CD8-positive, alpha-beta memory T cell (primary cell): ENCODE data around the gene ITGA5. TPM values are rescaled to one million over a fixed set of nuclear protein-coding genes. Genes with fewer than 3 reads are reported as not detected.
A peak's percentile ranks its signal among the peaks of the same experiment; 100 is the strongest.

ENCODE experiments used
- CTCF ChIA-PET: fragments of 350-600 bp; sonication (Branson Sonifier 250); formaldehyde crosslinking; loops from one replicate; lab custom pipeline; 2021; ENCODE audit warnings: antibody characterized with exemption; lab: Charles Lee
- POLR2A ChIA-PET: fragments of 350-600 bp; sonication (Branson Sonifier 250); formaldehyde crosslinking; loops from one replicate; lab custom pipeline; 2021; ENCODE audit warnings: antibody characterized with exemption; lab: Charles Lee
- DNase-seq, 5 donors: peaks; one replicate each; pipeline versions ENCODE4 v3.0.0 to v3.0.0-alpha.2; 2020 to 2022; ENCODE audit warnings: mixed read lengths in 1 of 5
- H3K27ac ChIP-seq: one replicate; pipeline ENCODE4 v1.7.0; 2013; ENCODE audit warnings: low read depth, mild to moderate bottlenecking, low read length, moderate library complexity
- H3K27me3 ChIP-seq: 2 replicates; pipeline ENCODE4 v1.7.0; 2013; ENCODE audit warnings: low read length, mild to moderate bottlenecking; ENCODE audit not compliant: insufficient read depth, poor library complexity, severe bottlenecking
- H3K36me3 ChIP-seq: 2 replicates; pipeline ENCODE4 v1.7.0; 2013; ENCODE audit warnings: mild to moderate bottlenecking, low read length, moderate library complexity; ENCODE audit not compliant: insufficient read depth
- H3K4me1 ChIP-seq: 2 replicates; pipeline ENCODE4 v1.7.0; 2013; ENCODE audit warnings: mild to moderate bottlenecking, low read length, moderate library complexity; ENCODE audit not compliant: insufficient read depth
- H3K4me3 ChIP-seq: 2 replicates; pipeline ENCODE4 v1.7.0; 2013; ENCODE audit warnings: mild to moderate bottlenecking, low read length
- H3K9me3 ChIP-seq: 2 replicates; pipeline ENCODE4 v1.7.0; 2013; ENCODE audit warnings: mild to moderate bottlenecking, low read length
- H3K27ac Mint-ChIP-seq, 8 donors: one replicate each; pipeline ENCODE4 v1.8.0; 2020 to 2021; ENCODE audit warnings: mixed read lengths in 8 of 8, mild to moderate bottlenecking in 6 of 8, inconsistent platforms in 3 of 8, moderate library complexity in 3 of 8
- H3K27me3 Mint-ChIP-seq, 2 donors: one replicate each; pipeline ENCODE4 v1.8.0; 2020 to 2021; ENCODE audit warnings: mixed read lengths in 2 of 2, mild to moderate bottlenecking in 1 of 2, moderate library complexity in 1 of 2
- H3K36me3 Mint-ChIP-seq, 3 donors: one replicate each; pipeline ENCODE4 v1.8.0; 2020 to 2021; ENCODE audit warnings: mixed read lengths in 3 of 3, inconsistent platforms in 1 of 3, mild to moderate bottlenecking in 1 of 3
- H3K4me1 Mint-ChIP-seq, 3 donors: one replicate each; pipeline ENCODE4 v1.8.0; 2020 to 2021; ENCODE audit warnings: mixed read lengths in 3 of 3, inconsistent platforms in 1 of 3, mild to moderate bottlenecking in 1 of 3
- H3K4me3 Mint-ChIP-seq, 7 donors: one replicate each; pipeline ENCODE4 v1.8.0; 2020 to 2021; ENCODE audit warnings: mixed read lengths in 7 of 7, mild to moderate bottlenecking in 6 of 7, moderate library complexity in 4 of 7, inconsistent platforms in 2 of 7
- H3K9me3 Mint-ChIP-seq, 5 donors: one replicate each; pipeline ENCODE4 v1.8.0; 2020 to 2022; ENCODE audit warnings: mixed read lengths in 5 of 5, mild to moderate bottlenecking in 3 of 5, moderate library complexity in 2 of 5, inconsistent platforms in 1 of 5
- polyA plus RNA-seq: library from polyadenylated mRNA; unstranded; fragments of 300-500 nt; fragmentation: Illumina TruSeq; gene quantifications from one replicate; pipeline ENCODE4 v1.2.3, GENCODE V29; 2021
- total RNA-seq, 2 experiments: library from RNA; stranded (reverse); gene quantifications; one replicate each; pipeline ENCODE4 v1.2.3, GENCODE V29; 2021

The ITGA5 gene
- total and polyA plus RNA-seq, 3 experiments from 2014 or later, result 23.2 to 50.6 (median 25.7) TPM

DNA sequence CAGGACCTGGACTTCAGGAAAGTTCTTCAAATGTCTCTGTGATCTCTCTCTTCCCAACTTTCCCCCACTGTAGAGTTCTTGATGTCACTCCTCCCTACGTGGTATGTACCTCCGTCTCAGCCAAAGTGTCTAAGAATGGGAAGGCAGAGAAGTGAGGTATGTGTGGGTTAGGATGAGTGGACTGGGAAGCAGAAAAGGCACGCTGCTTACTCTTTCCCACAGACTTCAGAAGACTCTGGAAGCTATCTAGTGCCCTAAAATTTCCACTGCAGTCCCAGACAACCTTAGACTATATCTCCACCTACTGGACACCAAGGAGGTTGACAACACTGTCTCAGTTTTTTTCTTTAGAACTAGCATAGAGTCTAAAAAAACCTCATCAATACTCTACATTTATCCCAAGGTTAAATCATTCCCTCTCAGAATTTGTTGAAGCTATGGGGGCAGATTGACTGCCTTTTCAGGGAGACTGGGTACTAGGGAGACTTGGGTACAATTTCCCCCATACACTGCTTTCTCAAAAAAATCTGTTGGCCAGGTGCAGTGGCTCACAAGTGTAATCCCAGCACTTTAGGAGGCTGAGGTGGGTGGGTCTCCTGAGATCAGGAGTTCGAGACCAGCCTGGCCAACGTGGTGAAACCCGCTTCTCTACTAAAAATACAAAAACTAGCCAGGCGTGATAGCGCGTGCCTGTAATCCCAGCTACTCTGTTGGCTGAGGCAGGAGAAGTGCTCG is 20.6 kb upstream of the ITGA5 start:
- Histone ChIP-seq H3K4me1 (peaks cover 4% of the 10 kb centered on the region), H3K27ac (no peak overlapping the region), H3K9me3 (no peaks in the 10 kb centered on the region), H3K4me3 (no peak overlapping the region), H3K27me3 (no peaks in the 10 kb centered on the region), H3K36me3 (no peaks in the 10 kb centered on the region)
- H3K4me3 Mint-ChIP-seq, result no peak overlapping the region
- peaks cover 2 to 8% of the 10 kb centered on the region in 2 donors for H3K27me3 Mint-ChIP-seq
- peaks cover 0 to 2% (median 0%) of the 10 kb centered on the region in 3 donors for H3K36me3 Mint-ChIP-seq
- ChIA-PET CTCF (interaction anchor here (0.8 to 11.9 kb wide), 21 partner anchors 9 to 146 kb away, joined by 3 to 386 read pairs (median 6); partner anchors contain the start of genes ITGA5 and ZNF385A), POLR2A (interaction anchor here (0.9 to 3.3 kb wide), 3 partner anchors 26 to 40 kb away, joined by 3 to 17 read pairs (median 3); no protein-coding TSS in a partner anchor)
- H3K4me1 Mint-ChIP-seq, result peaks cover 4 to 5% (median 5%) of the 10 kb centered on the region in 3 donors
- no peaks in the 10 kb centered on the region for H3K9me3 Mint-ChIP-seq
- H3K27ac Mint-ChIP-seq, result peak overlapping the region in 4 of 8 donors; percentile 25 to 86 (median 72)
- peak in 2 of 5 donors; percentile 55 to 63 for DNase-seq

DNA sequence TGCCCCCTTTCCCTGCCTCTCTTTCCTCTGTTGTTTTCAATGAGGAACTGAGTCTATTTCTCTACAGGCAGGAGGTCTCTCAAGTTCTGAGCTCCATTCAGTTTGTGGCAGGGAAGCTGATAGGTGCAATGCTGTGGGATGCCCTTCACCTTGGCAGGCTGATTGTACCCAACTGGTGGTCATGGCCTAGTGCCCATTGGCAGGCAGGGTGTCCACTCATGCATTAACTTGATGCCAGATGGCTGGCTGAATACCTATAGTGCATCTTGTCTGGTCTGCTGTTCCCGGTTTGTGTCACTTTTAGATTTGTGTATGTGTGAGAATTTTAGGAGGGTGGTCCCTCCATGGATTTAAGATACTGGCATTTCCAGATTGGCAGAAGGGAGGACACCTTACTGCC is 20.0 kb upstream of the ITGA5 start:
- H3K36me3 ChIP-seq, result no peaks in the 10 kb centered on the region
- no peak overlapping the region for H3K4me3 Mint-ChIP-seq
- peaks cover 0 to 8% of the 10 kb centered on the region in 2 donors for H3K27me3 Mint-ChIP-seq
- H3K9me3 Mint-ChIP-seq, result no peaks in the 10 kb centered on the region
- H3K36me3 Mint-ChIP-seq, result peaks cover 0 to 2% (median 0%) of the 10 kb centered on the region in 3 donors
- peak overlapping the region in 2 of 8 donors; percentile 69 to 86 for H3K27ac Mint-ChIP-seq
- CTCF ChIA-PET, result interaction anchor here (1.0 to 11.9 kb wide), 19 partner anchors 8 to 80 kb away, joined by 3 to 386 read pairs (median 6); partner anchors contain the start of gene ITGA5
- H3K4me1 Mint-ChIP-seq, result peaks cover 4 to 5% (median 5%) of the 10 kb centered on the region in 3 donors
- DNase-seq, result no peak
- H3K27ac ChIP-seq, result no peak overlapping the region
- H3K27me3 ChIP-seq, result no peaks in the 10 kb centered on the region
- H3K9me3 ChIP-seq, result no peaks in the 10 kb centered on the region
- no peak overlapping the region for H3K4me3 ChIP-seq
- H3K4me1 ChIP-seq, result peaks cover 4% of the 10 kb centered on the region
- POLR2A ChIA-PET, result interaction anchor here (1.1 to 3.3 kb wide), 2 partner anchors 25 to 40 kb away, joined by 3 to 17 read pairs; no protein-coding TSS in a partner anchor

DNA sequence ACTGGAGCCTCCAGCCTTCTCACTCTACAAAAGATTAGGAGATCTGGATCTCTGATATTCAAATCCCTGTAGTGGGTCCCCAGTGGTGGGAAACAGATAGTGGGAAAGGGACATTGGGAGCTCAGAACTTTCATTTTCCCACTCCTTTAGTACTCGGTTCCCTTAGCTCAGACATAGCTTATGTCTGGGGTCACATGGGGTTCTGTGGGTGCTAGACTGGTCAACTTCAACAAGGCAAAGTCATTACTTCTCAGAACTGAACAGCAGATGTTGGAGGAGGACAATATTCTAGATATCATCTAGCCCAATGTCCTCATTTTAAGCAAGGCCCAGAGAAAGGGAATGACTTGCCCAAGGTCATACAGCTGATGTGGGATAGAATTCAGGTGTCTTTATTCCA is 19.5 kb upstream of the ITGA5 start:
- Mint-ChIP-seq H3K4me3 (no peak overlapping the region), H3K27ac (peak overlapping the region in 3 of 8 donors; percentile 24 to 38 (median 29)), H3K27me3 (peaks cover 0 to 8% of the 10 kb centered on the region in 2 donors), H3K36me3 (peaks cover 0 to 2% (median 0%) of the 10 kb centered on the region in 3 donors), H3K9me3 (no peaks in the 10 kb centered on the region), H3K4me1 (peaks cover 5 to 7% (median 6%) of the 10 kb centered on the region in 3 donors)
- POLR2A ChIA-PET, result interaction anchor here (1.1 to 3.3 kb wide), 2 partner anchors 25 to 39 kb away, joined by 3 to 17 read pairs; no protein-coding TSS in a partner anchor
- H3K9me3 ChIP-seq, result no peaks in the 10 kb centered on the region
- peaks cover 4% of the 10 kb centered on the region for H3K4me1 ChIP-seq
- no peaks in the 10 kb centered on the region for H3K36me3 ChIP-seq
- H3K27ac ChIP-seq, result no peak overlapping the region
- CTCF ChIA-PET, result interaction anchor here (1.1 to 11.9 kb wide), 9 partner anchors 8 to 59 kb away, joined by 3 to 386 read pairs (median 18); partner anchors contain the start of genes ITGA5 and ZNF385A
- no peaks in the 10 kb centered on the region for H3K27me3 ChIP-seq
- H3K4me3 ChIP-seq, result no peak overlapping the region
- DNase-seq, result no peak

DNA sequence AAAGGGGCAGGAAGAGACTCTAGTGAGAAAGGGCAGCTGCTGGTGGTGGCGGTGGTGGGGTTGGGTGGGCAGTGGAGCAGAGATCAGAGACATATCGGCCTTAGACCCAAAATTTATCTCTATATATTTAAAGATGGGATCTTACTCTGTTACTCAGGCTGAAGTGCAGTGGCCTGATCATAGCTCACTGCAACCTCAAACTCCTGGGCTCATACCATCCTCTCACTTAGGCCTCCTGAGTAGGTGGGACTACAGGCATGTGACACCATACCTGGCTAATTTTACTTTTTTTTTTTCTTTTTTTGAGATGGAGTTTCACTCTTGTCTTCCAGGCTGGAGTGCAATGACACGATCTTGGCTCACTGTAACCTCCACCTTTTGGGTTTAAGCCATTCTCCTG is 18.6 kb upstream of the ITGA5 start:
- ChIA-PET CTCF (interaction anchor here (1.3 to 11.9 kb wide), 7 partner anchors 10 to 58 kb away, joined by 3 to 386 read pairs (median 20); partner anchors contain the start of genes ITGA5 and ZNF385A), POLR2A (interaction anchor here (3.3 kb wide), 1 partner anchor 38 kb away, joined by 17 read pairs; no protein-coding TSS in a partner anchor)
- peaks cover 13 to 15% (median 14%) of the 10 kb centered on the region in 3 donors for H3K4me1 Mint-ChIP-seq
- H3K36me3 Mint-ChIP-seq, result peaks cover 0 to 2% (median 0%) of the 10 kb centered on the region in 3 donors
- no peaks in the 10 kb centered on the region for H3K9me3 ChIP-seq
- no peaks in the 10 kb centered on the region for H3K27me3 ChIP-seq
- peaks cover 12% of the 10 kb centered on the region for H3K4me1 ChIP-seq
- peak overlapping the region in 2 of 8 donors; percentile 42 to 54 for H3K27ac Mint-ChIP-seq
- no peak for DNase-seq
- no peaks in the 10 kb centered on the region for H3K9me3 Mint-ChIP-seq
- H3K4me3 Mint-ChIP-seq, result no peak overlapping the region
- no peak overlapping the region for H3K27ac ChIP-seq
- H3K36me3 ChIP-seq, result no peaks in the 10 kb centered on the region
- H3K27me3 Mint-ChIP-seq, result peaks cover 0 to 8% of the 10 kb centered on the region in 2 donors
- no peak overlapping the region for H3K4me3 ChIP-seq

DNA sequence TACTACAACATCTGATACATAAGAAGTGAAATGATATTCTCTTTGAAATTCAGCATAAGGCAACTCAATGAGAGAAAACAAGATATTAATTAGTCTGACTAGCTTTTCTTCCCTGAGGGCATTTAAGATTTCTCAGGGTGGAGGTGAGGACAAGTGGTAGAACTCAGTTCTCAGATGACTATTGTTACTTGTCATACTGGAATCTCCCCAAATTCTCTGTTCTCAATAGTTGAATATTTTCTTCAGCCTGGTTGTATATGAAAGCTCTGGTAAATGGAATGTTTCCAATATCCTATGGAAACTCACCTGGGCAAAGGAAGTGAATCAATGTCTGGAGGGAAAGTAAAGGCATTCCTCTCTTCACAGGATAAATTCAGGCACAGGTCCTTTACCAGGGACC is 18.2 kb upstream of the ITGA5 start:
- no peaks in the 10 kb centered on the region for H3K9me3 Mint-ChIP-seq
- H3K4me1 Mint-ChIP-seq, result peaks cover 18 to 19% (median 18%) of the 10 kb centered on the region in 3 donors
- Histone ChIP-seq H3K27me3 (no peaks in the 10 kb centered on the region), H3K36me3 (no peaks in the 10 kb centered on the region), H3K27ac (no peak overlapping the region), H3K4me1 (peaks cover 16% of the 10 kb centered on the region), H3K9me3 (no peaks in the 10 kb centered on the region), H3K4me3 (no peak overlapping the region)
- peaks cover 0 to 2% (median 0%) of the 10 kb centered on the region in 3 donors for H3K36me3 Mint-ChIP-seq
- peaks cover 0 to 8% of the 10 kb centered on the region in 2 donors for H3K27me3 Mint-ChIP-seq
- H3K4me3 Mint-ChIP-seq, result no peak overlapping the region
- no peak for DNase-seq
- H3K27ac Mint-ChIP-seq, result peak overlapping the region in 2 of 8 donors; percentile 18 to 54
- CTCF ChIA-PET, result interaction anchor here (1.3 to 11.9 kb wide), 6 partner anchors 19 to 57 kb away, joined by 3 to 386 read pairs (median 19); partner anchors contain the start of genes ITGA5 and ZNF385A
- POLR2A ChIA-PET, result no interaction called here

DNA sequence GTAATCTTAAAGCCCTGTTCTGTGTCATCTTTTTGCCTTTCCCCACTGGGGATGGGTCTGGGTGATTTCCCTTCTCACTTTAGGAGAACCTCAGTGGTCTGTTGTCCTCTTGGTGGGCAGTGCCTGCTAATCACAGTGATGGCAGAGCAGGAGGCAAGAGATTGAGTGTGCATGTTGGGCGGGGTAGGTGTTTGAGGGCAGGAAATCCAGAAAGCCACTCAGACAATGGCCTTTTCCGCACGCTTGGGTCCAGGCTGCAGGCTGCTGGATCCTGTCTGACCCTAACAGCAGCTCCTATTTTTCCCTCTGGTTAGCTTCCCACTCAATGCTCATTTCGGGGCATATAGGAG is 13.7 kb upstream of the ITGA5 start:
- Mint-ChIP-seq H3K27ac (peak overlapping the region in 5 of 8 donors; percentile 16 to 83 (median 79)), H3K9me3 (no peaks in the 10 kb centered on the region), H3K27me3 (peaks cover 1 to 4% of the 10 kb centered on the region in 2 donors), H3K4me1 (peaks cover 36 to 44% (median 37%) of the 10 kb centered on the region in 3 donors), H3K36me3 (no peaks in the 10 kb centered on the region), H3K4me3 (peak overlapping the region in 6 of 7 donors; percentile 23 to 84 (median 60))
- H3K9me3 ChIP-seq, result no peaks in the 10 kb centered on the region
- peaks cover 32% of the 10 kb centered on the region for H3K4me1 ChIP-seq
- CTCF ChIA-PET, result interaction anchor here (1.7 to 11.9 kb wide), 3 partner anchors 13 to 52 kb away, joined by 7 to 386 read pairs (median 10); no protein-coding TSS in a partner anchor
- H3K27me3 ChIP-seq, result no peaks in the 10 kb centered on the region
- POLR2A ChIA-PET, result no interaction called here
- no peak for DNase-seq
- no peak overlapping the region for H3K4me3 ChIP-seq
- H3K27ac ChIP-seq, result peak overlapping the region; percentile 28
- no peaks in the 10 kb centered on the region for H3K36me3 ChIP-seq

DNA sequence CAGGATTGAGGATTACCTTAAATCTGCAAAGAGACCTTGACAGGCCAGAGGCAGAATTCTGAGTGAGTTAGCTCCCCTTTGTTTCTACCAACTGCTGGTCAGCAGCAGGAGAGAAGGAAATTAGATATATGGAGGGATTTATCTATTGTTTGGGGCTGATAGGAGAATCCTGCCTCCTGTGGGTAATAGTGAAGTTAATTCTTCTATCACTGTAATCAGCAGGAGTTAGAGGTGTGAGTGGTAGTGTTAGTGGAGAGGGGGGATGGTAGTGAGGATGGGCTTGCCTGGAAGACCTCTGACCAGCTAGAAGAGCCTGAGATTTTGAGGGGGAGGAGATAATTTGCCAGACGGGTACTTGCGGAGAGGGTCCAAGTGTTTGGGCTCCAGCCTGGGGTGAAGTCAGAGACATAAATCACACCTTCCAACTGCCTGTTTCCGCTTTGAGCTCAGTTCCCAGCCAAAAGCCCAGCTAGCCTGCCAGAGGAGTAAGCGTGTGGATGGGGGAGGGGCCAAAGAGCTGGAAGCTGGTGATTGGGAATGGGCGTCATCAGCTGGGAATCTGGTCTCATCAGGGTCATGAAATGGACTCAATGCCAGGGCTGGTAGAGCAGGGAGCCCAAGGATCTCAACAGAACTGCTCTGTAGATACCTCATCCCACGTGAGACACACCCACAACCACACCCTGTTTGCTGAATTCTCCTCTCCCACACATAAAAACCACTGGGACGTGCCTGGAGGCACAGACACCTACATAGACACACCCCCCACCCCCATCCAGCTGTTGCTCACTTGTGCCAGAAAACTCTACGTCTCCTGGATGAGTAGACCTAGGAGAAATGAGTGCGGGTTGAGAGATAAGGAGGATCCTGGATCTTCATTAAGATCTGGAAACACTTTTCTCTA is 13.1 kb upstream of the ITGA5 start:
- CTCF ChIA-PET, result interaction anchor here (1.2 to 11.9 kb wide), 5 partner anchors 12 to 52 kb away, joined by 3 to 386 read pairs (median 7); no protein-coding TSS in a partner anchor
- peak overlapping the region in 7 of 8 donors; percentile 29 to 83 (median 68) for H3K27ac Mint-ChIP-seq

More for the DNA sequence above, 13.1 kb upstream of the ITGA5 start:
- H3K27ac ChIP-seq, result peak overlapping the region; percentile 28
- no peak for DNase-seq
- H3K36me3 ChIP-seq, result no peaks in the 10 kb centered on the region
- Mint-ChIP-seq H3K4me1 (peaks cover 42 to 50% (median 43%) of the 10 kb centered on the region in 3 donors), H3K36me3 (no peaks in the 10 kb centered on the region), H3K9me3 (no peaks in the 10 kb centered on the region), H3K4me3 (peak overlapping the region in 6 of 7 donors; percentile 23 to 84 (median 62)), H3K27me3 (peaks cover 1 to 7% of the 10 kb centered on the region in 2 donors)
- POLR2A ChIA-PET, result interaction anchor here (0.6 kb wide), 2 partner anchors 14 to 26 kb away, joined by 3 read pairs; no protein-coding TSS in a partner anchor
- H3K27me3 ChIP-seq, result no peaks in the 10 kb centered on the region
- H3K9me3 ChIP-seq, result no peaks in the 10 kb centered on the region
- H3K4me3 ChIP-seq, result no peak overlapping the region
- H3K4me1 ChIP-seq, result peaks cover 37% of the 10 kb centered on the region
